ENCODE measurements around the gene RAP1GAP2. TPM values are rescaled to one million over a fixed set of nuclear protein-coding genes. Genes with fewer than 3 reads are reported as not detected.

The RAP1GAP2 gene
- total RNA-seq, 1 donor, result 2.9 TPM

DNA sequence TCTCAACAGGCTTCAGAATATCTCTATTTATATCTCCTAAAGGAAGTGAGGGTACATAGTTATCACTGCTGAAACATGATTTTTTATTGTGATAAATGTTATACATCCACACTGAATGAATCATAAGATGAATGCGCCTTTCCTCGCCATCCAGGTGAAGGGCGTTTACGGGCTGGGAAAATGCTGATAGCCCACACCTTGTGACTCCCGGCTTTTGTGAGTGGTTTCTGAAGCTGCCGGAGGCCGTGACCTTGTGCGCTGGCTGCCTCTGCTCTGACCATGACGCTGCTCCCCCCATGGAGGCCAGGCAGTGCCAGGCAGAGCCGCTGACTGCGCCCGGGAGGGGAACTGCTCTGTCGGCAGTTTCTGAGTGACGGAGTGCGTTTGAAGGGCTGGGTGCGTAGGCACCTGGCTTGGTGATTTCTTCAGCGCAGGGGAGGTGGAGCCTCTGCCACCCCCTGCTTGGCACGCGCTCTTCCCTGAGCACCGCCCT, 97.2 kb downstream of the RAP1GAP2 start:
- no peak overlapping the region for H3K4me2 ChIP-seq (ENCODE audit: insufficient read depth, low read length)
- no peaks in the 10 kb centered on the region for H3K79me2 ChIP-seq (ENCODE audit: insufficient read depth, low read length)
- DNase-seq (ENCODE audit: insufficient read length, low spot score, missing footprints), result peak; percentile 60
- no peak overlapping the region for H3K4me3 ChIP-seq (ENCODE audit: insufficient read depth, low read length)
- no peaks in the 10 kb centered on the region for H3K36me3 ChIP-seq (ENCODE audit: insufficient read depth, low read length)
- no peak overlapping the region for H3K27ac ChIP-seq (ENCODE audit: low read depth, low read length)
- H4K20me1 ChIP-seq (ENCODE audit: insufficient read depth, low read length), result peaks cover 5% of the 10 kb centered on the region
- peaks cover 12% of the 10 kb centered on the region for H3K4me1 ChIP-seq (ENCODE audit: insufficient read depth, low read length)
- no peaks in the 10 kb centered on the region for H3K27me3 ChIP-seq (ENCODE audit: insufficient read depth, low read length)
- H3K9me3 ChIP-seq (ENCODE audit: low read depth, low read length), result no peaks in the 10 kb centered on the region
- H2AFZ ChIP-seq (ENCODE audit: low read length), result no peak overlapping the region
- TF ChIP-seq, protein P1, sequence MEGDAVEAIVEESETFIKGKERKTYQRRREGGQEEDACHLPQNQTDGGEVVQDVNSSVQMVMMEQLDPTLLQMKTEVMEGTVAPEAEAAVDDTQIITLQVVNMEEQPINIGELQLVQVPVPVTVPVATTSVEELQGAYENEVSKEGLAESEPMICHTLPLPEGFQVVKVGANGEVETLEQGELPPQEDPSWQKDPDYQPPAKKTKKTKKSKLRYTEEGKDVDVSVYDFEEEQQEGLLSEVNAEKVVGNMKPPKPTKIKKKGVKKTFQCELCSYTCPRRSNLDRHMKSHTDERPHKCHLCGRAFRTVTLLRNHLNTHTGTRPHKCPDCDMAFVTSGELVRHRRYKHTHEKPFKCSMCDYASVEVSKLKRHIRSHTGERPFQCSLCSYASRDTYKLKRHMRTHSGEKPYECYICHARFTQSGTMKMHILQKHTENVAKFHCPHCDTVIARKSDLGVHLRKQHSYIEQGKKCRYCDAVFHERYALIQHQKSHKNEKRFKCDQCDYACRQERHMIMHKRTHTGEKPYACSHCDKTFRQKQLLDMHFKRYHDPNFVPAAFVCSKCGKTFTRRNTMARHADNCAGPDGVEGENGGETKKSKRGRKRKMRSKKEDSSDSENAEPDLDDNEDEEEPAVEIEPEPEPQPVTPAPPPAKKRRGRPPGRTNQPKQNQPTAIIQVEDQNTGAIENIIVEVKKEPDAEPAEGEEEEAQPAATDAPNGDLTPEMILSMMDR (IDR thresholded peaks at IDR 0.05; ENCODE audit: extremely low read depth, low read depth, low read length), result no peak

DNA sequence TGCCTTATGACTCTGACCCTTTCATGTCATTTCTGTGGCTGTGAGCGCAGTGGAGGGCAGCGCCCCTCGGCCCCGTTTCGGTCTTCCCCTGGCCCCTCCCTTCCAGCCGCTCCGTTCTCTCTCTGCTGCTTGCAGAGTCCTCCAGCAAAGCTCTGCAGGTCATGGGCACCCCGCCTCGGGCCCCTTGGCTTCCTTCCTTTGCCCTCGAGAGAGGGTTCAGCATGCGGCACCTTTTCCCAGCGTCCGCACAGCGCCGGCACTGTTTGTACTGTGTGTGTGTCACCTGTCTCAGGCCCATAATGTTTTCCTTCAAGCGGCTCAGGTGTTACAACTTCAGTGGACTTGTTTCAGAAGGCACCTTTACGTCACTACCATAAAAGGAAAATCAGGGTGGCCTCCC, 98.5 kb downstream of the RAP1GAP2 start:
- Histone ChIP-seq H3K79me2 (ENCODE audit: insufficient read depth, low read length) (no peaks in the 10 kb centered on the region), H3K4me1 (ENCODE audit: insufficient read depth, low read length) (peaks cover 12% of the 10 kb centered on the region), H3K4me3 (ENCODE audit: insufficient read depth, low read length) (no peak overlapping the region), H3K36me3 (ENCODE audit: insufficient read depth, low read length) (no peaks in the 10 kb centered on the region), H3K27me3 (ENCODE audit: insufficient read depth, low read length) (no peaks in the 10 kb centered on the region), H3K4me2 (ENCODE audit: insufficient read depth, low read length) (no peak overlapping the region), H3K27ac (ENCODE audit: low read depth, low read length) (no peak overlapping the region), H4K20me1 (ENCODE audit: insufficient read depth, low read length) (peaks cover 5% of the 10 kb centered on the region), H2AFZ (ENCODE audit: low read length) (no peak overlapping the region), H3K9me3 (ENCODE audit: low read depth, low read length) (no peaks in the 10 kb centered on the region)
- DNase-seq (ENCODE audit: insufficient read length, low spot score, missing footprints), result peak; percentile 13
- TF ChIP-seq, protein P1 (IDR thresholded peaks at IDR 0.05; ENCODE audit: extremely low read depth, low read depth, low read length), result no peak

- no peaks in the 10 kb centered on the region for H3K9me3 ChIP-seq (ENCODE audit: low read depth, low read length)
- TF ChIP-seq, protein P1 (IDR thresholded peaks at IDR 0.05; ENCODE audit: extremely low read depth, low read depth, low read length), result no peak
- no peaks in the 10 kb centered on the region for H3K79me2 ChIP-seq (ENCODE audit: insufficient read depth, low read length)
- DNase-seq (ENCODE audit: insufficient read length, low spot score, missing footprints), result peak; percentile 23
- H3K4me2 ChIP-seq (ENCODE audit: insufficient read depth, low read length), result no peak overlapping the region
- no peak overlapping the region for H3K27ac ChIP-seq (ENCODE audit: low read depth, low read length)
- H4K20me1 ChIP-seq (ENCODE audit: insufficient read depth, low read length), result no peaks in the 10 kb centered on the region
- no peak overlapping the region for H3K4me3 ChIP-seq (ENCODE audit: insufficient read depth, low read length)
- no peaks in the 10 kb centered on the region for H3K36me3 ChIP-seq (ENCODE audit: insufficient read depth, low read length)
- no peak overlapping the region for H2AFZ ChIP-seq (ENCODE audit: low read length)
- peaks cover 6% of the 10 kb centered on the region for H3K4me1 ChIP-seq (ENCODE audit: insufficient read depth, low read length)
- no peaks in the 10 kb centered on the region for H3K27me3 ChIP-seq (ENCODE audit: insufficient read depth, low read length)
Measured at GRCh38 chr17:2897605-2898004, 101.4 kb downstream of the RAP1GAP2 start.

DNA sequence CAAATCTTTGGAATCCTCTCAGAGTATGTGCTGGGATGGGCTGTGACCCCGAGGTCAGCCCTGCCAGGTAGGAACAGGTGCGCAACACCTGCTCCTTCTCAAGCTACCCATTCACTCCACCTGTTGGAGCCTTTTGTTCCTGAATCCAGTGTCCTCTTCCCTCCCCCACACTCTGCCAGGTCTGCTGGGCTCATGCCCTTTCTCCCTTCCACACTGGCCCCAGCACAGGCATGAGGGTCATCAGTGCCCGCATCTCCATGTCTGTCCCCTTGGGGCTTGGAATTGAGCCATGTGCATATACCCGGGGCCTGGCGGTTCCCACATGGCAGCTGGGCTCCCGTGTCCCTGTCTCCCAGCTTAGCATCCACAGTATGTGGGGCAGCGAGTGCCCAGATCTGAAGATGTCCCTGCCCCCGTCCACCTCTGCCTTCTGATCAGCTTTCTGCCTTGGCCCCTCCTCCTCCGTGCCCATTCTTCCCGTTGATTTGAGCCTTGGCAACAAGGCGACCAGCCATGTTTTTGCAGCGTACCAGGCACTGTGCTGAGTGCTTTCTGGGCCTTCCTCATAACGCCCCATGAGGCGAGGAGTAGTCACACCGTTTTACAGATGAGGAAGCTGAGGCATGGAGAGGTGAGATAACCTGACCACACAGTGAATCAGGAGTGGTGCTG, 102.2 kb downstream of the RAP1GAP2 start:
- Histone ChIP-seq H3K9me3 (ENCODE audit: low read depth, low read length) (no peaks in the 10 kb centered on the region), H3K79me2 (ENCODE audit: insufficient read depth, low read length) (no peaks in the 10 kb centered on the region), H3K4me2 (ENCODE audit: insufficient read depth, low read length) (no peak overlapping the region), H3K27me3 (ENCODE audit: insufficient read depth, low read length) (no peaks in the 10 kb centered on the region), H3K4me1 (ENCODE audit: insufficient read depth, low read length) (no peaks in the 10 kb centered on the region), H4K20me1 (ENCODE audit: insufficient read depth, low read length) (peaks cover 4% of the 10 kb centered on the region), H2AFZ (ENCODE audit: low read length) (no peak overlapping the region), H3K4me3 (ENCODE audit: insufficient read depth, low read length) (no peak overlapping the region), H3K36me3 (ENCODE audit: insufficient read depth, low read length) (no peaks in the 10 kb centered on the region), H3K27ac (ENCODE audit: low read depth, low read length) (no peak overlapping the region)
- peak; percentile 57 for DNase-seq (ENCODE audit: insufficient read length, low spot score, missing footprints)
- TF ChIP-seq, protein P1 (IDR thresholded peaks at IDR 0.05; ENCODE audit: extremely low read depth, low read depth, low read length), result no peak
